ENCODE measurements around the gene SSUH2. TPM values are rescaled to one million over a fixed set of nuclear protein-coding genes. Genes with fewer than 3 reads are reported as not detected.

Gene SSUH2
- polyA plus RNA-seq, 1 experiment = 0.26 TPM

- CTCF ChIA-PET = no interaction called here
Observed at GRCh38 chr3:8642001-8642400, 2.6 kb downstream of the SSUH2 start.

GRCh38 chr3:8641472-8641871 lies 3.1 kb downstream of the SSUH2 start:
- CTCF ChIA-PET = no interaction called here
- no peak overlapping the region for H3K4me3 ChIP-seq (ENCODE audit: low read depth, low read length)
- no peaks in the 10 kb centered on the region for H3K36me3 ChIP-seq (ENCODE audit: control insufficient read depth, insufficient read depth, low read length)
- no peak for TF ChIP-seq CTCF (IDR thresholded peaks at IDR 0.05; ENCODE audit: insufficient read depth, low read depth, low read length)
- POLR2A ChIA-PET = interaction anchor here (0.6 kb wide), 1 partner anchor 19 kb away, joined by 5 read pairs; no protein-coding TSS in a partner anchor
- peaks cover 3% of the 10 kb centered on the region for H3K27me3 ChIP-seq (ENCODE audit: control insufficient read depth, insufficient read depth, low read length)
- DNase-seq (ENCODE audit: low read depth) = no peak

More at GRCh38 chr3:8642001-8642400, 2.6 kb downstream of the SSUH2 start:
- H3K4me3 ChIP-seq (ENCODE audit: low read depth, low read length) = no peak overlapping the region
- TF ChIP-seq CTCF (IDR thresholded peaks at IDR 0.05; ENCODE audit: insufficient read depth, low read depth, low read length) = no peak
- peaks cover 3% of the 10 kb centered on the region for H3K27me3 ChIP-seq (ENCODE audit: control insufficient read depth, insufficient read depth, low read length)
- DNase-seq (ENCODE audit: low read depth) = no peak
- no peaks in the 10 kb centered on the region for H3K36me3 ChIP-seq (ENCODE audit: control insufficient read depth, insufficient read depth, low read length)
- POLR2A ChIA-PET = interaction anchor here (0.6 kb wide), 1 partner anchor 19 kb away, joined by 5 read pairs; no protein-coding TSS in a partner anchor

GRCh38 chr3:8640223-8640622 lies 4.4 kb downstream of the SSUH2 start:
- no peak for DNase-seq (ENCODE audit: low read depth)
- ChIA-PET CTCF (no interaction called here), POLR2A (no interaction called here)
- TF ChIP-seq CTCF (IDR thresholded peaks at IDR 0.05; ENCODE audit: insufficient read depth, low read depth, low read length) = no peak
- Histone ChIP-seq H3K27me3 (ENCODE audit: control insufficient read depth, insufficient read depth, low read length) (peaks cover 3% of the 10 kb centered on the region), H3K36me3 (ENCODE audit: control insufficient read depth, insufficient read depth, low read length) (no peaks in the 10 kb centered on the region), H3K4me3 (ENCODE audit: low read depth, low read length) (no peak overlapping the region)

- ChIA-PET CTCF (interaction anchor here (1.2 kb wide), 1 partner anchor 17 kb away, joined by 3 read pairs; no protein-coding TSS in a partner anchor), POLR2A (no interaction called here)
- H3K27me3 ChIP-seq (ENCODE audit: control insufficient read depth, insufficient read depth, low read length) = peaks cover 3% of the 10 kb centered on the region
- DNase-seq (ENCODE audit: low read depth) = no peak
- no peak overlapping the region for H3K4me3 ChIP-seq (ENCODE audit: low read depth, low read length)
- no peak for TF ChIP-seq CTCF (IDR thresholded peaks at IDR 0.05; ENCODE audit: insufficient read depth, low read depth, low read length)
- H3K36me3 ChIP-seq (ENCODE audit: control insufficient read depth, insufficient read depth, low read length) = no peaks in the 10 kb centered on the region
Observed at GRCh38 chr3:8639659-8640000, 5.0 kb downstream of the SSUH2 start.

- POLR2A ChIA-PET = no interaction called here
- CTCF ChIA-PET = interaction anchor here (1.2 kb wide), 1 partner anchor 17 kb away, joined by 3 read pairs; no protein-coding TSS in a partner anchor
- TF ChIP-seq CTCF (IDR thresholded peaks at IDR 0.05; ENCODE audit: insufficient read depth, low read depth, low read length) = no peak
- no peak overlapping the region for H3K4me3 ChIP-seq (ENCODE audit: low read depth, low read length)
- no peak for DNase-seq (ENCODE audit: low read depth)
- peaks cover 3% of the 10 kb centered on the region; the same call in 1 of the 2 replicates for H3K27me3 ChIP-seq (ENCODE audit: control insufficient read depth, insufficient read depth, low read length)
- H3K36me3 ChIP-seq (ENCODE audit: control insufficient read depth, insufficient read depth, low read length) = no peaks in the 10 kb centered on the region
Observed at GRCh38 chr3:8638994-8639658, 5.5 kb downstream of the SSUH2 start.

All from BJ (cell line).